ENCODE measurements around the gene NRP2.

- TF ChIP-seq CEBPB (IDR thresholded peaks at IDR 0.05): peak; percentile 81; the same call in 1 of the 2 replicates
- TF ChIP-seq RAD21 (IDR thresholded peaks at IDR 0.05; ENCODE audit: low read depth): peak; percentile 87
- no peak for TF ChIP-seq TCF12 (IDR thresholded peaks at IDR 0.05; ENCODE audit: low read depth)
- no peak for TF ChIP-seq TAF1 (IDR thresholded peaks at IDR 0.05; ENCODE audit: low read depth)
- TF ChIP-seq EGR1 (IDR thresholded peaks at IDR 0.05): no peak
- TF ChIP-seq CREB1 (IDR thresholded peaks at IDR 0.05; ENCODE audit: low read depth): no peak
Observed at GRCh38 chr2:205776139-205776538, 93.8 kb downstream of the NRP2 start.
